GM18519 (cell line): ENCODE data around the gene CCDC88C.

Experiments used
- ATAC-seq: cut with Tn5 transposase; IDR thresholded peaks from one replicate; pipeline ENCODE4 v1.9.1; 2021; ENCODE audit warnings: mild to moderate bottlenecking, moderate library complexity; ENCODE audit not compliant: unreplicated experiment, low FRiP score

The CCDC88C gene

DNA sequence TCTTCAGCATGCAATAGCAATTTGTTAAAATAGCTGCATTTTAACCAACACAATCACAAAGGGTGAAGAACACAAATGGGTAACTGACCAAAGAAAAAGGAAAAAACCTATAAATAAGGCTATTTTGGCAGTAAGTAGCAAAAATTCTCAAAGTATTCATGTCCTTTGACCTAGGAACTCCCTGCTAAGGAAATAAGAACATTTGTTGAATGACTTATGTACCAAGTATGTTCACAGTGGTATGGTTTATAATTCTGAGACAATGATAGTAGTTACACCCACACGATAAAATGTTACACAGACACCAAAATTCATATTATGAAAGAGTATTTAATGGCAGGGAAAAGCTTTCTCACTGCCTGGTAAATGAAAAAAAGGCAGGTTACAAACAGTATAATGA is 16.9 kb downstream of the CCDC88C start:
- ATAC-seq: no peak

DNA sequence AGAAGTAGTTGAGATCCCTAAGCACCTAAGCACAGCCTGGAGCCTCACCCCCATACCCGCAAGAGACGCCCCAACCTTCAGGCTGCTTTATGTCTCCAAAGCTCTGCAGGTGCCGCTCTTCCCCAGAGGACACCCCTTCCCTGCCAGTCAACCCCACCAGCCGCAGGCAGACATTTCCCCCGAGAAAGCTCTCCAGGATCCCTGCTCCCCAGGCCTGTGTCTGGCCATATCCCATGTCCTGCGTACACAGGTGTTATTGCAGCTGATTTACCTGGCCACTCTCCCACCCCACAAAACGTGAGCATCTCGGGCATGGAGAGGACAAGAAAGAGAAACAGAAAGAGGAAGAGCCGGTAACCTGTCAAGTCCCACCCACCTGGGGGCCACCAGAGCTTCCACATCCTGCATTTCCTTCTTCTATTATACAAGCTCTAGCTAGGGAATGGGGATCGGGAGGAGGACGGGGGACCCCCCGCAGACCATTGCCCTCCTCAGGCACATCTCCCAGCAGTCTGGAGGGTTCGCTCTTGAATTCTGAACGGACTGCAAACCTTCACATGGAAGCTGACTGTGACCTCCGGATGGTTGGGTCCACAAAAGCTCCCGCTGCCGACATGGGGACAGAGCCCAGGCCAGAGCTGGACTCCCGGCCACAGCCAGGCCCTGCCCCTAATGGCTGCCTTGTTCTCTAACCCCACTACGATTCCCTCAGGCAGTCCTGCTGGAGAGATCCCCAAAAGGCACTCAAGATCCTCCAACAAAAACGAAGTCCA is 17.6 kb downstream of the CCDC88C start:
- no peak for ATAC-seq

DNA sequence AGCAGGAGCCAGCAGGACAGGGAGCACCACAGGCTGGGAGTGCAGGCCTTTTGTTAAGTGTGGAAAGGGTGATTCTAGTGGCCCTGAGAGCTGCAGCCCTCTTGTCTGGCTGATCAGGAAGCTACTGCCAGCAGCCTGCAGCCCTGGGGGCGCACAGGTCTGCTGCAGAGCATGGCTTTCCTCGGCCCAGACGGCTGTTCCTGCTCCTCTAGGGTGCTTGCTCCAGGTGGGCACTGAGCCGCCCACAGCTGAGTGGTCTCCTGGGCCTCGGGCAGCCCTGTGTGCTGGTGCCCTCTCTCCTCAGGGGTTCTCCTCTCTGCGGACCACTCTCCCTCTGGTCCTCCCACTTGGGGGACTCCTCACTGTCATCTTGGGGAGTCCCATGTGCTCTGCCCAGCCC is 18.9 kb downstream of the CCDC88C start:
- no peak for ATAC-seq

DNA sequence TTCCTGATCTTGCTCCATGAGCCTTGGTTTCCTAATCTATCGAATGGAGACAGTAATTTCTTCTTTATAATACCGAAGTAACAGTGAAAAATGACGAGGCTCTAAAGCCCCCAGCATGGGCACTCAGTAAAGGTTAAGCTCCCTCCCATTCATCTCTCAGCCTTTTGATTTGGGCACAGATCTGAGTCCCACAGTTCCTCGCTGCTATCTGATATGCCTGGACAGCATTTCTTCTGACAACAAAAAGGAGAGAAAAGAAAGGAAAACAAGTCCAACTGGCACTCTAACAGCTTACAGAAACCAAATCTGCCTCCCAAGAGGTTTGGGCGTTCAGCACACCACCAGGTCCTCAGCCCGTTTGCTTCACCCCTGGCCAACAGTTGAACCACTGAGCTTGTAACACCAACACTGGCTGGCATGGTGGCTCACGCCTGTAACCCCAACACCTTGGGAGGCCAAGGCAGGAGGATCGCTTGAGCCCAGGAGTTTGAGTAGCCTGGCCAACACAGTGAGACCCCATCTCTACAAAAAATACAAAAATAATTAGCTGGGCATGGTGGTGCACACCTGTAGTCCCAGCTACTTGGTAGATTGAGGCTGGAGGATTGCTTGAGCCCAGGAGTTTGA is 19.5 kb downstream of the CCDC88C start:
- ATAC-seq: no peak

DNA sequence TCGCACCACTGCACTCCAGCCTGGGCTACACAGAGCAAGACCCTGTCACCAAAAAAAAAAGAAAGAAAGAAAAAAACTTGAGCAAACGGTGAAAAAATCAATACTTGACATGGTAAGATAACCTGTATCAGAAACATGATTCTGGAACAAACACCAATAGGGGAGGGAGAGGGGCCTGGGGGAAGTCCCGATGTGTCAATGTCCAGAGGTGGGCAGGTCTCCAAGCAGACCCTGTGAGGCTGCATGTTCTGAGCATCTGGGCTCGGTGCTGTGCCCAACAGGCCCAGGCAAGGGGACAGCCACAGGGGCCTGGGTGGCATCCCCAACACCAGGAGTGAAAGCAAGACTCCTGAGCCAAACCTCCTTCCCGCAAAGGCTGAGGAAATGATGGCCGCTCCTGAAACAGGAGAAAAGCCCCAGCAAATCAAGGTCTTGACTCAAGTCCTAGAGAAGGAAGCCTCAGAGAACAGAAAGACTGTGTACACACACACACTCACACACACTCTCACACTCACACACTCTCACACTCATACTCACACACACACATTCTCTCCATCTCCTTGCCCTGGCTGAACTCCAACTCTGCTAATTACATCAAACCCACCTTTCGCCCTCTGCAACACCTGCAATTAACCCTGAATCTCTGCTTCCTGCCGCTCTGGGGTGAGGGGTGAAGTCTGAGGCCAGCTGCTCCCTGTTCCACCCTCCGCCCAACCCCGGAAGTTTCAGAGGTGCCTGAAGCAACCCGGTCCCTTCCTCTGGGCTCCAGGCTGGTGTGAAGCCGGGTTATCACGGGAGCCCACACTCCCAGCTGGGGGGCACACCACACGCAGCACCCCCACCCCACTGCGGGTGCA is 20.4 kb downstream of the CCDC88C start:
- no peak for ATAC-seq

DNA sequence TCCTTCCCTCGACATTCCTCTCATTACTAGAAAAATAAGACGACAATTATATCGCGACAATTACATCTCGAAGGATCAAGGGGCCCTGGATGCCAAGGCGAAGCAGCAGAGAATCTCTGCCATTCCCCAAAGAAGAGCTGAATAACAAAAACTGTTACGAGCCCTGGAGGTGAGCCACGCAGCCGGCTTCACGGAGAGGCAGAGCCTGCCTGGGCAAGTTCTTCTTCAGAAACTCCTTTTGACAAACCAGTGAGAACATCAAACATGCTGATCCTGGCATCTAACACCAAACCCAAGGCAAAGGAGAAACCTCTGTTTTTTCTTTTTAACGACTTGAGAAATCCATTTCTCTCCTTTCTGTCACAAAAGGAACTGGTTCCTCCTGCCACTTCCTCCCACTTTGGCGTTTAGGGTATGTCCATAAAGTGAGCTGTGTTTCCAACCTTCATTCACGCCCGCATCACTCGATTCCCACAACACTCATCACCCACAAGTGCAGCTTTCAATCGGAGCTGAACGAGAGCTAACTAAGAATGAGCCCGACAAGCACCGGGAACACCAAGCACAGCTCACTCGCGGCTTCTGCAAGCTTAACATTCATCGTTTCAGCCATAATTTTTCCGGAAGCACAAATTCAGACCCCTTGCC is 21.5 kb downstream of the CCDC88C start:
- ATAC-seq: no peak

DNA sequence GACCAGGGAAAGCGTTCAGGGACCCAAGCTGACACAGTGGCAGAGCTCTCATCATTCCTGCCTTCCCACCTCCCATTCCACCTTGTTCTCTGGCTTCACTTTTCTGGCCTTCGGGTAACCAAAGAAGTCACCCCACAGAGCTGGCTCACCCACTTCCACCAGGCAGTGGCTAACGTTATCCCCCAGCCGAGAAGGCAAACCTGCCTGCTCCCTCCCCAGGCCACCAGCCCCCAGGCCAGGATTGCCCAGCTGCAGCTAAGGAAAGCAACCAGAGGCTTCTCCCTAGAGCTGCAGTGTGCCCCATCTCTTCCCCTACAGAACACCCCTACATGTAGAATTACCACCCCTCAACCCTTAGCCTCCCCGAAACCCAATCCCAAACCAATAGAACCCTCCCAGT is 22.2 kb downstream of the CCDC88C start:
- ATAC-seq: no peak

DNA sequence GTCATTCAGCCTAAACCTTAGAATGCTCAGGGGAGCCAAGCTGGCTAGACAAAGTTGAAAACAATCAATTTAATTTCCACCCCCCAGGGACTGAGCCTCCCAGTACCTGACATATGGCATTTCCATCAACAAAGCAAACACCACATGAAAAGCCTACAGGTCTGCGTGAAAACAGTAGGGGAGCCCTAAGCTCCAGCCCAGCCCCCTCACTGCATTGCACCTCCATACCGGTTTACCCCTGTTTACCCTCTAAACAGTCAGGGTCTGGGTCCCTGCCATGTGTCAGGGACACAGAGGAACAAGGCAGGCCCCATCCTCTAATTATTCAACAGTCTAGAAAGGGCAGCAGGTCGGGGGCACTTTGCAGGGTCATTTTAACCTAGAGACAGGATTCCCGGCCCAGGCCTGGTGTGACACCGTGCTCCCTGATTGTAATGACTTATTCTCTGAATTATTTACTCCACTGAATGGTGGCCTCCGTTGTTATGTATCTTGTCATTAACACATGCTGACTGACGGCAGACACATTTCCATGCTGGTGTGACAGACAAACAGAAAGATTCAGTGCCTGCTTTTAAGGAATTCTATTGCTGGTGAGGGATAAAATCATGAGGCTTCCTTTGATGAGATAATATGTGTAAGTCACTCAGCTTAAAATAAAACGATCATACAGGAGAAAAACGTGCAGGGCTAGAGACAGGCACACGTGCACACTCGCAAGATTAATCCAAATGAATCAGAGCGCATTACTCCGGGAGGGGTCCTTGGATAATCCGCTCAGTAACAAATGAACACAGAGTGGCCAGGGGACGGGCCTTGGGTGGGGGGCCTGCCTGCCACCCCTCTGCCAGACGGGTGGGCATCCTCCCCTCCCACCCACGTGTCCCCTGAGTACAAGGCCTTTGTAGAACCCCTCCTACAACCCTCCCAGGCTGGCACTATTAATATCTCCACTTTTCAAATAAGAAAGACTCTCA is 23.2 kb downstream of the CCDC88C start:
- no peak for ATAC-seq

DNA sequence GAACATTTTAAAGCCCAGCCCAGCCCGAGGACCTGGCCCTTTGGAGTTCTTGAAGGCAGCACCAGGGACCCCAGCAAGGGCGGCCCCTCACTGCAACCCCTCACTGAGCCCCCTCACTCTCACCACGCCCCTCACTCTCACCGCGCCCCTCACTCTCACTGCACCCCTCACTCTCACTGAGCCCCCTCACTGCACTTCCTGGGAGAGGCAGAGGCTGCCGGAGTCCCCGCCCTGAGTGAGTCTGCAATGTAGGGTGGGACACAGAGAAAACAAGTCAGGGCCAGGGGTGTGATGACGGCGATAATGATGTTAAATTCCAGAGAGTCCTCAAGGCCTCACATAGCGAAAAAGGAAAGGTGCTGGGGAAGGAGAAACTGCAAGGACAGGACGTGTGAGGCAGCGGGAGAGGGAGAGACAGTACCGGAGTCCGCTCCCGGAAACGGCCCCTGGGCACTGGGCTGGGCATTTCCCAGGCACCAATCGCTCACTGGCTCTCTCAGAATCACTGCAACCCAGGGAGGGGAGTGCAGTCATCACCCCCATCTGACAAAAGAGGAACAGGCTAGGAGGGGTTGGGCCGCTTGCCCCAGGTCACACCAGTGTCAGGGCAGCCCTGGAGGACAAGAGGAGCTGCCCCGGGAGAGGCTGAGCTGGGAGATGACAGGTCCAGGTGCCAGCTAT is 24.9 kb downstream of the CCDC88C start:
- no peak for ATAC-seq

DNA sequence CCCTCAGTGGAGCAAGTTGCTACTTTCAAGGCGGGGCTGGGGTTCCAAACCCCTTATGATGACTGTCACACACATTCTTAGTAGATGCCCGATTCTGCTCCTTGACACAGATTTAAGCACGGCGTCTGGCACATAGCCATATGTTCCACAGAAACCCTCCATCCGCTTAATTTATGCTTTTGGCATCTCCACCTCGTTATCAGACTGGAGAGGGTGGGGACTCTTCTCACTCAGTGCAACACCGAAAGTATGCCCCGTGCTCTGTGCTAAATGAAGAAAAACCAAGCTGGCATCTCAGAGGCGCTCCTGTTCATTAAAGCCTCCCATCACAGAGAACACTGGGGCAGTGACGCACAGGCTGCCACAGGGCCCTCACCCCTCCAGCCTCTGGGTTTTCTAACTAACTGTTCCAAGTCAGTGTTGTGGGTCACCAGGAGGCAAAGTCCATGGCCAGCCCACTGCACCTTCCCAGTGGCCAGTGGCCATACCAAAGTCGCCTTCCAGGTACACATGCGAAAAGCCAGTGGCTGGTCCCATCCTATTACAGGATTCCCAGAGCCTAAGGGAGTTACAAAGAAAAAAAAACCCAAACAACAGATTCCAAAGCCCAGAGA is 27.3 kb downstream of the CCDC88C start:
- ATAC-seq: no peak

DNA sequence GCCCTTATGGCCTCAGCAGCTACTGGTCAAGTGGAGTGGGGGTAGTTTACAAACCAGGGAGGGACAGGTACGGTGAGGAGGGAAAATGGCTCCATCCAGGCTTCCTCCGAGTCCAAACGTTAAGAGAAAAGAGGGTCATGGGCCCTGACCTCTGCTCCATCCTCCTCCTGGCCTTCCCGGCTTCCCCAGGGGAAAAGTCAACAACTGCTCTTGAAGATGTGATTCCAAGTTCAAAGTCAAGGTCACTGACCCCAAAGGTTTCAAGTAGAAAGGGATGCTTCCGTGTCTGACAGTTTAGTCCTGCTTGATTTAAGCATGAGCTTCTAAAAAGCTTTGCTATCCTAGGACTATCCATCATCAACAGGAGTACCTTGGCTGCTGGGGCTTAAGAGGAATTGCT is 28.5 kb downstream of the CCDC88C start:
- ATAC-seq: no peak

DNA sequence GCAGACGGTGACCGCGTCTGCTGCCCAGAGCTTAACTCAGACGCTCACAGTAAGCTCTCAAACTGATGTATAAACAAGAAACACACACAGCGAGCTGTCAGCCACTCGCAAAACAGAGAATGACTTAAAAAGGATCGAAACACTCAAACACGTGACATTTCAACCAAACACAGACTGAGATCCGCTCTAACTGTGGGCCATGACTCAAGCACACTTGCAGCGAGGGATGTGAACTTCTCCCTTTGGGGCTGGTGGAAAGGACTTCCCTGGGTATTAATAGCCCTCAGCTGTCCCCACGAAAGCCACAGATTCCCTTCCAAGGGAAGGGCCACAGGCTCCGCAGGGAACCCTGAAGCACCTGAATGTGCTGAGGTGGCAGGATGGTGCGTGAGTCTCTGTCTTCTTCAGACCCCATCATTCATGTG is 29.1 kb downstream of the CCDC88C start:
- no peak for ATAC-seq

DNA sequence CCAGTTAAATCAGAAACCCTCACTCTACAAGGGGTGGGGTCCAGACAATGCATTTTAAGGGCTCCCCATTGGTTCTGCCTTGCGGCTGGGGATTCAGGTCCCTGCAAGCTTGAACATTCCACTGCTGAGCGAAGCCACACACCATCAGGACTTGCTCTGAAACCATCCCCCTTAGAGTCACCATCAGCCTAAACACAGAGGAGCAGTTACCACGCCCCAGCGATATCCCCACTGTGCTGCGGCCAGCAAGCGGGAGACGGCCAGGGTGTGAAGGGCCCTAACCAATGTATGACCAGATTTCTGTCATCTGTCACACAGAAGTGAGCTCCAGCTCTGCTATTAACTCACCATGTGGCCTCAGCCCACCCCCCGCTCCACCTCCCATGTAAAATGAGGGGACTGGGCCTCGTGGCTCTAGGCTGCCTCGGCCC is 29.7 kb downstream of the CCDC88C start:
- no peak for ATAC-seq

DNA sequence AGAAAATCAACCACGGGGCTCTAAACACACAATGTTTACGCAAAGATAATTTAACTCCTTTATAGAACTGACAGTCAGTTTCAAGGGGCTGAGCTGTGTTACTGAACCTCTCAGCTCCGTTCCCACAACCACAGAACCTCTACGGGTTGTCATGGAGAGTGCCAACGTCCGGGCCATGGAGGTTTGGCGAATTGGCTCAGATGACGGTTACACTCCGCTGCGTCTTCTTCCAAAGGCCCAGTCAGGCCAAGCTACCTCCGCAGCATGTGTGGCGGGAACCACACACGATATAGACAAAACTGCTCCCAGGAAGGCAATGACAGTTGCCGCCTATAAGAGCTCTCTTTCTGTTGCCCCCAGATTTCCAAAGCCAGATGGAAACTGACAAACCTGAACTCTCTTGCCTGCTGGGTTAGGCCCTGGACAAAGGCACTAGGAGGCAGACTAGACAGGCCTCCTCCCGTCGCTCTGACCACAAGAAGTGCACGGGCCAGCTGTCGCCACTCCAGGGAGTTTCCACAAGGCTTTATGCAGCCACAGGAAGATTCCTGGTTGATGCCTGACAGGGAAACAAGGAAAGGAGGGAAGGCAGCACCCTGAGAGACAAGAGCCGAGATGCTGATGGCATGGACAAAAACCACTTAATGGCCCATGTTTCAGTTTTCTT is 30.3 kb downstream of the CCDC88C start:
- ATAC-seq: no peak

DNA sequence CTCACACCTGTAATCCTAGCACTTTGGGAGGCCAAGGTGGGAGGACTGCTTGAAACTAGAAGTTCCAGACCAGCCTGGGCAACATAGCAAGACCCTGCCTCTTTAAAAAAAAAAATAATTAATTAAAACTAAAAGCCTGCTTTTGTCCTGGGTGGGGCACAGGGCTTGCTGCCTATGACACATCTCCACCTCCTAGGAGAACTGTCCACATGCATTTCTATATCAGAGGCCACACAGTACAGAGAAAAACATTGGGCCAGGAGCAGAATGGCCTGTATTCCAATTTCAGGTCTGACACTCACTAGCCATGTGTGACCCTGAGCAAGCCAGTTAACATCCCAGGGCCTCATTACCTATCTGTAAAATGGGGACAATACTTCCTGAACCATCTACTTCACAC is 31.9 kb downstream of the CCDC88C start:
- ATAC-seq: no peak

DNA sequence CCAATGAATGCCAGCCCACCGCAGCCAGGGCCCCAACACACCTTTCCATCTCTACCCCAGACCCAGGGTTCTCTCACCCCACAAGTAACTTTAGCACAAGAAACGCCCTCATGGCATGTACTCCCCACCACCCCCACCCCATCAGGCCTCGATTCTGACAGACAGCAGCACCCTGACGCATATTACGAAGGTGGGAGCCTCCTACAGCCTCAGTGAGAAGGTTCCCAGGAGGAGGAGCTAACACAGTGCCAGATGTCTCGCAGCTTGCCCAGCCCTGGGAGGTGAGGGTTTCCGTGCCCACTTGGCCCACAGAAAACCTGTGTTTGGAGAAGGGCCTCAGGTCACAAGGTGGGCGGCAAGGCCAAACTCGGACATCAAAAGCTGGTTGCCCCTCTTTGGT is 32.4 kb downstream of the CCDC88C start:
- no peak for ATAC-seq

DNA sequence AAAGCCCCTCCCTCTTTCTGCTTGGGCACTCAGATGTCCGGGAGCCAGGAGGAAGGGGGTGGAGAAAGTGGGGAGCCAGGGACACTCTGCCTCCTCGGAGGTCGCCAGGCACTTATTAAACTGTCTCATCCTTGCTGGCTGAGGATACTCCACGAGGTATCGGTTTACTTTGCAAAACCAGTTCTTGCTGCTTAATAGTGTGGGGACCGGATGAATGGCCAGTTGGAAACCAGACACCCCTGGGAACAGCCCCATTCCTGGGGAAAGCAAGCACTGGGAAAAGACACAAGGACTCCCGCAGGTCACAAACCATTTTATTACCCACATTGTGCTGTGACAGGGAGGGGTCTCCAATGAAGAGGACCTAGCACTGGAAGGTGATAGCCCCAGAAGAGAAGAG is 34.2 kb downstream of the CCDC88C start:
- no peak for ATAC-seq
